ENCODE data around the gene TPR. TPM values are rescaled to one million over a fixed set of nuclear protein-coding genes. Genes with fewer than 3 reads are reported as not detected.

Gene TPR
- total RNA-seq, 1 experiment from 2014 or later: 104 TPM

GRCh38 chr1:186308264-186309060, 66.6 kb downstream of the TPR start:
- H3K27me3 ChIP-seq (ENCODE audit: insufficient read depth, low read depth): no peaks in the 10 kb centered on the region
- H2AFZ ChIP-seq: no peak overlapping the region
- no peaks in the 10 kb centered on the region for H3K4me1 ChIP-seq (replicated peaks; ENCODE audit: insufficient read depth)
- no TSS peak for BruUV-seq (replicated peaks)
- no peaks in the 10 kb centered on the region for H3F3A ChIP-seq (ENCODE audit: insufficient read depth, low read depth)
- H3K9me3 ChIP-seq (ENCODE audit: insufficient read depth, low read depth): no peaks in the 10 kb centered on the region
- ChIA-PET CTCF (interaction anchor here (0.6 kb wide), 1 partner anchor 587 kb away, joined by 5 read pairs; no protein-coding TSS in a partner anchor), POLR2A (ENCODE audit: unreplicated experiment) (no interaction called here)
- no peak overlapping the region for H3K4me3 ChIP-seq
- peaks cover 13% of the 10 kb centered on the region; the same call in 1 of the 2 replicates for H3K36me3 ChIP-seq (ENCODE audit: low read depth)
- no peaks in the 10 kb centered on the region for H4K20me1 ChIP-seq (ENCODE audit: insufficient read depth)
- H3K27ac ChIP-seq: no peak overlapping the region
- no peaks in the 10 kb centered on the region for H3K79me2 ChIP-seq (ENCODE audit: low read depth)
- no peaks in the 10 kb centered on the region for H3K9me2 ChIP-seq (ENCODE audit: insufficient read depth)
- no peak for DNase-seq
- H3K4me2 ChIP-seq: no peak overlapping the region
- intact Hi-C loops (cut with micrococcal nuclease; ENCODE audit: unreplicated experiment): no loop called here
- TF ChIP-seq CTCF (conservative IDR thresholded peaks at IDR 0.05): no peak
- no peak for TF ChIP-seq EZH2 (IDR thresholded peaks at IDR 0.05; ENCODE audit: low read depth)

- Histone ChIP-seq H3K9me2 (ENCODE audit: insufficient read depth) (no peaks in the 10 kb centered on the region), H3K79me2 (ENCODE audit: low read depth) (no peaks in the 10 kb centered on the region), H3K9me3 (ENCODE audit: insufficient read depth, low read depth) (no peaks in the 10 kb centered on the region), H4K20me1 (ENCODE audit: insufficient read depth) (no peaks in the 10 kb centered on the region), H3K4me3 (no peak overlapping the region), H3K4me1 (replicated peaks; ENCODE audit: insufficient read depth) (no peaks in the 10 kb centered on the region), H3K27ac (no peak overlapping the region), H2AFZ (no peak overlapping the region), H3K27me3 (ENCODE audit: insufficient read depth, low read depth) (no peaks in the 10 kb centered on the region), H3K4me2 (no peak overlapping the region), H3K36me3 (ENCODE audit: low read depth) (peaks cover 5% of the 10 kb centered on the region; the same call in 1 of the 2 replicates), H3F3A (ENCODE audit: insufficient read depth, low read depth) (no peaks in the 10 kb centered on the region)
- CTCF ChIA-PET: interaction anchor here (0.6 kb wide), 1 partner anchor 70 kb away, joined by 3 read pairs; no protein-coding TSS in a partner anchor
- no peak for DNase-seq
- BruUV-seq (replicated peaks): no TSS peak
- POLR2A ChIA-PET (ENCODE audit: unreplicated experiment): no interaction called here
- TF ChIP-seq EZH2 (IDR thresholded peaks at IDR 0.05; ENCODE audit: low read depth): no peak
- no peak for TF ChIP-seq CTCF (conservative IDR thresholded peaks at IDR 0.05)
- intact Hi-C loops (cut with micrococcal nuclease; ENCODE audit: unreplicated experiment): no loop called here
These were observed 67.6 kb downstream of the TPR start for GRCh38 chr1:186307445-186307844.

GRCh38 chr1:186306533-186306932, 68.5 kb downstream of the TPR start:
- H3K9me3 ChIP-seq (ENCODE audit: insufficient read depth, low read depth): no peaks in the 10 kb centered on the region
- H2AFZ ChIP-seq: no peak overlapping the region
- no peaks in the 10 kb centered on the region for H3K27me3 ChIP-seq (ENCODE audit: insufficient read depth, low read depth)
- no peak overlapping the region for H3K4me2 ChIP-seq
- intact Hi-C loops (cut with micrococcal nuclease; ENCODE audit: unreplicated experiment): no loop called here
- no peaks in the 10 kb centered on the region for H4K20me1 ChIP-seq (ENCODE audit: insufficient read depth)
- TF ChIP-seq EZH2 (IDR thresholded peaks at IDR 0.05; ENCODE audit: low read depth): no peak
- TF ChIP-seq CTCF (conservative IDR thresholded peaks at IDR 0.05): no peak
- no peaks in the 10 kb centered on the region for H3K36me3 ChIP-seq (ENCODE audit: low read depth)
- ChIA-PET POLR2A (ENCODE audit: unreplicated experiment) (no interaction called here), CTCF (no interaction called here)
- no peak overlapping the region for H3K27ac ChIP-seq
- no peaks in the 10 kb centered on the region for H3K9me2 ChIP-seq (ENCODE audit: insufficient read depth)
- DNase-seq: no peak
- no peaks in the 10 kb centered on the region for H3K4me1 ChIP-seq (replicated peaks; ENCODE audit: insufficient read depth)
- BruUV-seq (replicated peaks): no TSS peak
- no peaks in the 10 kb centered on the region for H3K79me2 ChIP-seq (ENCODE audit: low read depth)
- H3K4me3 ChIP-seq: no peak overlapping the region
- H3F3A ChIP-seq (ENCODE audit: insufficient read depth, low read depth): no peaks in the 10 kb centered on the region

Data from PC-9 (cell line).